ENCODE measurements around the gene SH3GL1.

- no peak for TF ChIP-seq CTCF (IDR thresholded peaks at IDR 0.05; ENCODE audit: low read length)
- no peak for TF ChIP-seq EZH2 (optimal IDR thresholded peaks at IDR 0.05; ENCODE audit: low read depth, low read length)
- TF ChIP-seq EZH2phosphoT487 (IDR thresholded peaks at IDR 0.05; ENCODE audit: low read length) = no peak
Observed at GRCh38 chr19:4368128-4368820, 32.1 kb downstream of the SH3GL1 start.
